ENCODE measurements around the gene HILPDA.

Gene HILPDA

GRCh38 chr7:128455543-128456254 is at the start of gene HILPDA:
Gene HILPDA, plus strand, starts transcription at chr7:128455878. Its CDS starts 1,391 bp downstream, at chr7:128457269.
- peak; percentile 85 for DNase-seq (ENCODE audit: low spot score)

GRCh38 chr7:128406314-128407232 is 49.1 kb upstream of the HILPDA start:
- DNase-seq (ENCODE audit: low spot score): no peak

- no peak for DNase-seq (ENCODE audit: low spot score)
Observed at GRCh38 chr7:128407233-128407589, 48.5 kb upstream of the HILPDA start.

GRCh38 chr7:128407751-128408708 is 47.6 kb upstream of the HILPDA start:
- DNase-seq (ENCODE audit: low spot score): no peak

GRCh38 chr7:128408709-128409595 is 46.7 kb upstream of the HILPDA start:
- no peak for DNase-seq (ENCODE audit: low spot score)

- peak; percentile 72 for DNase-seq (ENCODE audit: low spot score)
Observed at GRCh38 chr7:128409596-128410450, 45.9 kb upstream of the HILPDA start, which contains the start of gene IMPDH1. Gene IMPDH1, minus strand, starts transcription at chr7:128409982. Its CDS starts 81 bp downstream, at chr7:128409901.

GRCh38 chr7:128410451-128410753 is 45.3 kb upstream of the HILPDA start:
- no peak for DNase-seq (ENCODE audit: low spot score)

GRCh38 chr7:128415217-128415785 is 40.4 kb upstream of the HILPDA start:
- DNase-seq (ENCODE audit: low spot score): no peak

- no peak for DNase-seq (ENCODE audit: low spot score)
Observed at GRCh38 chr7:128417071-128417470, 38.6 kb upstream of the HILPDA start.

- DNase-seq (ENCODE audit: low spot score): no peak
Observed at GRCh38 chr7:128419257-128419656, 36.4 kb upstream of the HILPDA start.

- DNase-seq (ENCODE audit: low spot score): no peak
Observed at GRCh38 chr7:128420773-128421172, 34.9 kb upstream of the HILPDA start.

GRCh38 chr7:128421384-128421783 is 34.3 kb upstream of the HILPDA start:
- no peak for DNase-seq (ENCODE audit: low spot score)

GRCh38 chr7:128422037-128422436 is 33.6 kb upstream of the HILPDA start:
- DNase-seq (ENCODE audit: low spot score): no peak

- DNase-seq (ENCODE audit: low spot score): no peak
Observed at GRCh38 chr7:128422842-128423241, 32.8 kb upstream of the HILPDA start.

- DNase-seq (ENCODE audit: low spot score): no peak
Observed at GRCh38 chr7:128424686-128425275, 30.9 kb upstream of the HILPDA start.

- no peak for DNase-seq (ENCODE audit: low spot score)
Observed at GRCh38 chr7:128425850-128426249, 29.8 kb upstream of the HILPDA start.

GRCh38 chr7:128427289-128427891 is 28.3 kb upstream of the HILPDA start:
- no peak for DNase-seq (ENCODE audit: low spot score)

GRCh38 chr7:128430207-128430606 is 25.5 kb upstream of the HILPDA start:
- no peak for DNase-seq (ENCODE audit: low spot score)

GRCh38 chr7:128431221-128431620 is 24.5 kb upstream of the HILPDA start:
- no peak for DNase-seq (ENCODE audit: low spot score)

Measured in globus pallidus (tissue), 1 donor.